GM21737 (cell line): ENCODE data around the gene SIK2.
"Not testable (repeated sequence)": the region's sequence is repeated elsewhere in the genome, so short reads cannot be mapped to it uniquely, and the experiment has no call there.

Experiments used
- ATAC-seq: cut with Tn5 transposase; IDR thresholded peaks from one replicate; pipeline ENCODE4 v1.9.1; 2021; ENCODE audit warnings: mild to moderate bottlenecking, moderate library complexity; ENCODE audit not compliant: unreplicated experiment

Gene SIK2

GRCh38 chr11:111620518-111620917, 18.3 kb downstream of the SIK2 start:
- ATAC-seq = no peak

GRCh38 chr11:111623527-111624030, 21.3 kb downstream of the SIK2 start:
- ATAC-seq = no peak

DNA sequence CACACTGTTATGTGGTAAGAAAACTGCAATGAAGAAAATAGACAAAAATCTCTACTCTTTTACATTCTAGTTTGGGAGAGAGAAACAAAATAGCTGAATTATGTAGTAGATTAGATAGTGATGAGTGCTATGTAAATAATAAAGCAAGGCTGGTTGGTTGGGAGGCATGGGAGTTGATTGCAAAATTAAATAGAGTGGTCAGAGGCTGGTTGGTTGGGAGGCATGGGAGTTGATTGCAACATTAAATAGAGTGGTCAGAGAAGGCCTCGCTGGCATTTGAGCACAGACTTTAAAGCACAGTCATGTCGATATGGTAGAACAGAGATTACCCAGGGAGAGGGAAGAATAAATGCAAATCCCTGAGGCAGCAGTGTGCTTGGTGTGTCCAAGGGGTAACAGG, 22.4 kb downstream of the SIK2 start:
- ATAC-seq = no peak

- ATAC-seq = no peak
These were observed 25.3 kb downstream of the SIK2 start for GRCh38 chr11:111627591-111627990.

DNA sequence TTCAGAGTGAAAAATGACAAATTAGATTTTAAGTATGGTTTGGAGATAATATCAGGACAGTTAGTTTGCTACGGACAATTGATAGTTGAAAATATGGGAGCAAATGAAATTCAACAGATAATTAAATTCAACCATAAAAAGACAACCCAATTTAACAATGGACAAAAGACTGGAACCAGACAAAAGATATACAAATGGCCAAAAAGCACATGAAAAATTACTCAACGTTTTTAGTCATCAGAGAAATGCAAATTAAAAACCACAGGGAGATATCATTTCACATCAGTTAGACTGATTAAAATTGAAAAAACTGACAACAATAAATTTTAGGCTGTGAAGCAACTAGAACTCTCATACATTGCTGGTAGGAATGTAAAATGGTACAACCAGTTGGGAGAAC, 27.2 kb downstream of the SIK2 start:
- no peak for ATAC-seq

GRCh38 chr11:111631024-111631665, 28.9 kb downstream of the SIK2 start:
- ATAC-seq = no peak

- no peak for ATAC-seq
These were observed 29.4 kb downstream of the SIK2 start for GRCh38 chr11:111631666-111632039.

GRCh38 chr11:111632516-111633220, 30.4 kb downstream of the SIK2 start:
- ATAC-seq = no peak

DNA sequence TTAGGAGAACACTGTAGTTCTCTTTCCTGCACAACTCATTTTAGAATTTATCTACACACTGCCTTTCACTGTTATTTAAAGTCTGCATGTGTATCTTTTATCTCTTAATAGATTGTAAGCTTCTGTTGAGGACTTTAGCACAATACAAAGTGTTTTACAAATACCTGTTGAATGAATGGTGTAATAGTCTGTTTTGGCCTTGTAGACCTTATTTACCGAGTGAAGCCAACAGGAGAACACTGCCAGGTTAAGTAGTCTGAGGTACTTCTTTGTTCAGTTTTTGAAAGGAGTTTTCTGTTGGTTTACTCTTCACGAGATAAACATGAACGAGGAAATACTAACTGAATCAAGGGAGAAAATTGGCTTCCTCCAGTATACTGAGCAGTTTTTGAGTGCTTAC, 31.0 kb downstream of the SIK2 start:
- ATAC-seq = no peak

- ATAC-seq = no peak
These were observed 31.6 kb downstream of the SIK2 start for GRCh38 chr11:111633756-111634362.

DNA sequence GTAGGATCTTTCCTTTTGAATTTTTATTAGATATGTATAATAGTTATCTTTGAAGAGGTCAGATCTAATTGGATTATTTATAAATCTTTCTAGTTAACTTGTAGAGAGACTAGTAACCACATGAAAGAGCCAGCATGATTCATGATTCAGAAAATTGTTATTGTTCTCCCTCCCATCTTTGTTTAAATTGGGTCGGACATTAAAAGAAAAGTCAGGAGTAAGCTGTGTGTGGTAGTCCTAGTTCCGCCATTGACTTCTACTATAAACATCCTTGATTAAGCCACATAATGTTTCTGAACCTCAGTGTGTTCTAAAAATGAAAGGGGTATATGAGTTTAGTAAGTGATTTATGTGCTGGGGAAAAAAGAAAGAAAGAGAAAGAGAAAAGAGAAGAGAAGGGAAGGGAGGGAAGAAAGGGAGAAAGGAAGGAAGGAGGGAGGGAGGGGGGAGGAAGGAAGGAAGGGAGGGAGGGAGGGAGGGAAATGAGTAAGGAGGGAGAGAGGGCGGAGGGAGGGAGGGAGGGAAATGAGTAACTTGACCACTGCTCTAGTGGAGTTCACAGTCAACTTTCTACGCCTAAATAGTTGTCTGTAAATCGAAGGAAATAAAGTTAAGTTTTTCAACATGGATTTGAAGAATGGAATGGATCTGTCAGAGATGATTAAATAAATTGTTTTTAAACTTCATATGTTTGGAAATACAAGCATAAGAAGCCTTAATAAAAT, 32.9 kb downstream of the SIK2 start:
- no peak for ATAC-seq

- ATAC-seq = no peak
These were observed 33.4 kb downstream of the SIK2 start for GRCh38 chr11:111635706-111636045.

- no peak for ATAC-seq
These were observed 35.6 kb downstream of the SIK2 start for GRCh38 chr11:111637885-111638284.

DNA sequence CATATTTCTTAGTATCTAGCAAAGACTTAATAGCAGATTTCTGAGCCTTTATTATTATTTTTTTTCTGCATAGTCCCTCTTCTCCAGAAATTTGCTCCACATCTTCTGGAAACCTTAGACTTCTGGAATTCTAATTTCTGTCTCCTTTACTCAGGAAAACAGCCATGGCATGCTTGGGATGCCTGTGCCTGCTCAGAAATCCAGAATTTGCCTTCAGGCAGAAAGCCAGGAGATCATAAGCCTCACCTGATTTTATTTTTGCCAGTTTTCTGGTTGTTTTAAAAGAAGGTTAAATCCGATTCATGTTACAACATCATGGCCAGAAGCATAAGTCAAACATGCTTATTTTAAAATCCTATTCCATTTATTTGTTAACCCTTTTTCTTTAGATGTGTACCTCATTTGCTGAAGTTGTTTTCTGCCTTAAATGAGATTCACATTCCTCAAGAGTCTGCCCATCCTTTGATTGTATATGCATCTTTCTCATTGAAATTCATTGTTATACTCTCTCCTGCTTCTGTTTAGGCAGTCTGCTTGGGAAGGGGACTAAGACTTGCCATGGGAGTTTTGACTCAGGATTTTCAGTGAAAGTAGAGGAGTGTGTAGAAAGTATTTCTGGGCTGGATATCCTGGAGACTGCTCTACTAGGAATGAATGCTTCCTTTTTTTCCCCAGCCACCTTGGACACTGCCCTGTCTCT, 37.1 kb downstream of the SIK2 start:
- no peak for ATAC-seq

DNA sequence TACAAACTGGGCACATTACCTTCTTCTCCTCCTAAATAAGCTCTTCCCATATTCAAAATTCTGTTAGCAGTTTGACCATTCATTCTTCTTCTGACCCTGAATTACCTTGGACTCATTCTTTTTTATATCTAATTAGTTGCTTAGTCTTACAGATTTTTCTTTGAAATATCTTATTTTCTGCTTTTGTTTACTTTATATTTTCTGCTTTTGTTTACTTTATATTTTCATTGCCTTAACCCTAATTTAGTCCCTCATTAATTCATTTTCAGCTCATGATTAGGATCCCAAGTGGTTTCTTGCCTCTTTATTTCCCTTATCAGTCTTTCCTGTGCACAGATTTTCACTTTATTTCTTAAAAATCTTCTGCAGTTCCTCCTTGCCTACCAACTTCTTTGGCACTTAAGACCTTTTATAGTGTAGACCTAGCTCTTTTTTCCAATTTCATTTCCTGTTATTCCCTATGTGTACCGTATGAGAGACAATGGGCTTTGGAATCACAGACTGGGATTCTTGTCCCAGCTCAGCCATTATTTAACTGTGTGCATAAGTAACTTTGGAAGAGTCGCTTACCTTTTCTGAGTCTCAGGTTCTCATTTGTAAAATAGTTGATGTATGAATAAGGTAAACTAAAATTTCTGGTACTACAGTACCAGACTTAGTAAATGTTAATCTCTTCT, 39.2 kb downstream of the SIK2 start:
- ATAC-seq = no peak

DNA sequence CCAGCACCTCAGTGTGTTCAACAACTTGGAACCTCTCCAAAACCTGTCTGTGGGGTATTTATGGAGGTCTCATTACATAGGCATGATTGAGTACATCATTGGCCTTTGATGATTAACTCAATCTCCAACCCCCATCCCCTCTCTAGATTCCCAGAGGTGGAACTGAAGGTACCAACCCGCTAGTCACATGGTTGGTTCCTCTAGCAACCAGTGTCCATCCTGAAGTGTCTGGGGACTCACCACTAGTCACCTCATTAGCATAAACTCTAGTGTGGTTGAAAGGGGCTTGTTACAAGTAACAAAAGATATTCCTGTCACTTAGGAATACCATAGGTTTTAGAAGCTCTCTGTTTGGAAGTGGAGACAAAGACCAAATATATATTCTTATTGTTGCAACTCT, 40.3 kb downstream of the SIK2 start:
- no peak for ATAC-seq

- no peak for ATAC-seq
These were observed 42.7 kb downstream of the SIK2 start for GRCh38 chr11:111644922-111645321.

DNA sequence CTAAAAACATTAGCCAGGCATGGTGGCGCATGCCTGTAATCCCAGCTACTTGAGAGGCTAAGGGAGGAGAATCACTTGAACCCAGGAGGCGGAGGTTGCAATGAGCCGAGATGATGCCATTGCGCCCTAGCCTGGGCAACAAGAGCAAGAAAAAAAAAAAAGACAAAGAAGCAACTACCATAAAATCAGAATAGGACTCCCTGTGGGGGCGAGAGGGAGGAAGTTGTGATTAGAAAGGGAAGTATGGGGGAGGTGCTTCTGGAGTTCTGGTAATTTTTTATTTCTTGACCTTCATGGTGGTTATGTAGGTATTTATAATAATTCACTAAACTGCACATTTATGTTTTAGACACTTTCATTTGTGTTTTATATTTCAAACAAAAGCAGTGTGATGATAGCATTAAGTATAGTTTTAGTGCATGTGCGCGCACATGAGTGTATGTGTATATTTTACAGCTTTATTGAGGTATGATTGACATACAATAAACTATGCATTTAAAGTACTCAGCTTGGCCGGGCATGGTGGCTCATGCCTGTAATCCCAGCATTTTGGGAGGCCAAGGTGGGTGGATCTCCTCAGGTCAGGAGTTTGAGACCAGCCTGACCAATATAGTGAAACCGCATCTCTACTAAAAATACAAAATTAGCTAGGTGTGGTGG, 43.5 kb downstream of the SIK2 start:
- ATAC-seq = no peak

DNA sequence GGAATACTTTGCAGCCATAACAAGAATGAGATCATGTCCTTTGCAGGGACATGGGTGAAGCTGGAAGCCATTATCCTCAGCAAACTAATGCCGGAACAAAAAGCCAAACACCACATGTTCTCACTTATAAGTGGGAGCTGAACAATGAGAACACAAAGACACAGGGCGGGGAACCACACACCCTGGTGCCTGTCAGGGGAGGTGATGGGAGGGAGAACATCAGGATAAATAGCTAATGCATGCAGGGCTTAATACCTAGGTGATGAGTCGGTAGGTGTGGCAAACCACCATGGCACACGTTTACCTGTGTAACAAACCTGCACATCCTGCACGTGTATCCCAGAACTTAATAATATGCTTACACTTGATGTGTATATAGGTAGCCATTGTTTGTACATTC, 49.1 kb downstream of the SIK2 start:
- not testable (repeated sequence) for ATAC-seq

GRCh38 chr11:111652184-111652583, 49.9 kb downstream of the SIK2 start:
- ATAC-seq = no peak
